ENCODE data around the gene RPEL1. TPM values are rescaled to one million over a fixed set of nuclear protein-coding genes. Genes with fewer than 3 reads are reported as not detected.

Gene RPEL1
- polyA plus RNA-seq, 1 donor from 2014 or later: not detected

DNA sequence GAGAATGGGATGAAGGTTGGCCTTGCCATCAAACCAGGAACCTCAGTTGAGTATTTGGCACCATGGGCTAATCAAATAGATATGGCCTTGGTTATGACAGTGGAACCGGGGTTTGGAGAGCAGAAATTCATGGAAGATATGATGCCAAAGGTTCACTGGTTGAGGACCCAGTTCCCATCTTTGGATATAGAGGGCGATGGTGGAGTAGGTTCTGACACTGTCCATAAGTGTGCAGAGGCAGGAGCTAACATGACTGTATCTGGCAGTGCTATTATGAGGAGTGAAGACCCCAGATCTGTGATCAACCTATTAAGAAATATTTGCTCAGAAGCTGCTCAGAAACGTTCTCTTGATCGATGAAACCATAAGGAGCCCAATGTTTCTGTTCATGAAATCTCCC, 637 bp downstream of the RPEL1 start:
- Histone ChIP-seq H3K79me2 (replicated peaks; ENCODE audit: insufficient read depth, low read length) (no peaks in the 10 kb centered on the region), H3K27ac (ENCODE audit: low read length) (no peak overlapping the region), H3K9me3 (ENCODE audit: low read length) (no peaks in the 10 kb centered on the region), H3K4me2 (ENCODE audit: low read length) (no peak overlapping the region), H3F3A (ENCODE audit: insufficient read depth, low read length, poor library complexity, severe bottlenecking) (no peaks in the 10 kb centered on the region), H3K9me2 (ENCODE audit: insufficient read depth, low read length) (no peaks in the 10 kb centered on the region), H3K27me3 (ENCODE audit: insufficient read depth, low read depth, low read length) (no peaks in the 10 kb centered on the region), H3K9ac (ENCODE audit: low read length) (no peak overlapping the region), H4K20me1 (ENCODE audit: insufficient read depth) (no peaks in the 10 kb centered on the region), H3K4me3 (ENCODE audit: low read length) (no peak overlapping the region), H2AFZ (ENCODE audit: low read depth, low read length) (no peak overlapping the region), H3K36me3 (ENCODE audit: insufficient read depth, low read length) (no peaks in the 10 kb centered on the region)
- TF ChIP-seq EP300 (conservative IDR thresholded peaks at IDR 0.05; ENCODE audit: poor library complexity, severe bottlenecking): no peak
- TF ChIP-seq MXI1 (conservative IDR thresholded peaks at IDR 0.05; ENCODE audit: poor library complexity, severe bottlenecking): no peak
- no peak for TF ChIP-seq SMC3 (conservative IDR thresholded peaks at IDR 0.05; ENCODE audit: poor library complexity)
- TF ChIP-seq, protein P1, sequence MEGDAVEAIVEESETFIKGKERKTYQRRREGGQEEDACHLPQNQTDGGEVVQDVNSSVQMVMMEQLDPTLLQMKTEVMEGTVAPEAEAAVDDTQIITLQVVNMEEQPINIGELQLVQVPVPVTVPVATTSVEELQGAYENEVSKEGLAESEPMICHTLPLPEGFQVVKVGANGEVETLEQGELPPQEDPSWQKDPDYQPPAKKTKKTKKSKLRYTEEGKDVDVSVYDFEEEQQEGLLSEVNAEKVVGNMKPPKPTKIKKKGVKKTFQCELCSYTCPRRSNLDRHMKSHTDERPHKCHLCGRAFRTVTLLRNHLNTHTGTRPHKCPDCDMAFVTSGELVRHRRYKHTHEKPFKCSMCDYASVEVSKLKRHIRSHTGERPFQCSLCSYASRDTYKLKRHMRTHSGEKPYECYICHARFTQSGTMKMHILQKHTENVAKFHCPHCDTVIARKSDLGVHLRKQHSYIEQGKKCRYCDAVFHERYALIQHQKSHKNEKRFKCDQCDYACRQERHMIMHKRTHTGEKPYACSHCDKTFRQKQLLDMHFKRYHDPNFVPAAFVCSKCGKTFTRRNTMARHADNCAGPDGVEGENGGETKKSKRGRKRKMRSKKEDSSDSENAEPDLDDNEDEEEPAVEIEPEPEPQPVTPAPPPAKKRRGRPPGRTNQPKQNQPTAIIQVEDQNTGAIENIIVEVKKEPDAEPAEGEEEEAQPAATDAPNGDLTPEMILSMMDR (IDR thresholded peaks at IDR 0.05; ENCODE audit: poor library complexity, severe bottlenecking): no peak
- no peak for TF ChIP-seq TAF1 (IDR thresholded peaks at IDR 0.05; ENCODE audit: low read depth)
- TF ChIP-seq RAD21 (conservative IDR thresholded peaks at IDR 0.05): no peak
- TF ChIP-seq, protein P2, sequence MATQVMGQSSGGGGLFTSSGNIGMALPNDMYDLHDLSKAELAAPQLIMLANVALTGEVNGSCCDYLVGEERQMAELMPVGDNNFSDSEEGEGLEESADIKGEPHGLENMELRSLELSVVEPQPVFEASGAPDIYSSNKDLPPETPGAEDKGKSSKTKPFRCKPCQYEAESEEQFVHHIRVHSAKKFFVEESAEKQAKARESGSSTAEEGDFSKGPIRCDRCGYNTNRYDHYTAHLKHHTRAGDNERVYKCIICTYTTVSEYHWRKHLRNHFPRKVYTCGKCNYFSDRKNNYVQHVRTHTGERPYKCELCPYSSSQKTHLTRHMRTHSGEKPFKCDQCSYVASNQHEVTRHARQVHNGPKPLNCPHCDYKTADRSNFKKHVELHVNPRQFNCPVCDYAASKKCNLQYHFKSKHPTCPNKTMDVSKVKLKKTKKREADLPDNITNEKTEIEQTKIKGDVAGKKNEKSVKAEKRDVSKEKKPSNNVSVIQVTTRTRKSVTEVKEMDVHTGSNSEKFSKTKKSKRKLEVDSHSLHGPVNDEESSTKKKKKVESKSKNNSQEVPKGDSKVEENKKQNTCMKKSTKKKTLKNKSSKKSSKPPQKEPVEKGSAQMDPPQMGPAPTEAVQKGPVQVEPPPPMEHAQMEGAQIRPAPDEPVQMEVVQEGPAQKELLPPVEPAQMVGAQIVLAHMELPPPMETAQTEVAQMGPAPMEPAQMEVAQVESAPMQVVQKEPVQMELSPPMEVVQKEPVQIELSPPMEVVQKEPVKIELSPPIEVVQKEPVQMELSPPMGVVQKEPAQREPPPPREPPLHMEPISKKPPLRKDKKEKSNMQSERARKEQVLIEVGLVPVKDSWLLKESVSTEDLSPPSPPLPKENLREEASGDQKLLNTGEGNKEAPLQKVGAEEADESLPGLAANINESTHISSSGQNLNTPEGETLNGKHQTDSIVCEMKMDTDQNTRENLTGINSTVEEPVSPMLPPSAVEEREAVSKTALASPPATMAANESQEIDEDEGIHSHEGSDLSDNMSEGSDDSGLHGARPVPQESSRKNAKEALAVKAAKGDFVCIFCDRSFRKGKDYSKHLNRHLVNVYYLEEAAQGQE (IDR thresholded peaks at IDR 0.05; ENCODE audit: borderline replicate concordance): no peak
- no peak for TF ChIP-seq POLR2AphosphoS5 (IDR thresholded peaks at IDR 0.05)
- TF ChIP-seq EZH2 (IDR thresholded peaks at IDR 0.05; ENCODE audit: borderline replicate concordance, insufficient read depth, low read length, poor library complexity, severe bottlenecking): no peak

DNA sequence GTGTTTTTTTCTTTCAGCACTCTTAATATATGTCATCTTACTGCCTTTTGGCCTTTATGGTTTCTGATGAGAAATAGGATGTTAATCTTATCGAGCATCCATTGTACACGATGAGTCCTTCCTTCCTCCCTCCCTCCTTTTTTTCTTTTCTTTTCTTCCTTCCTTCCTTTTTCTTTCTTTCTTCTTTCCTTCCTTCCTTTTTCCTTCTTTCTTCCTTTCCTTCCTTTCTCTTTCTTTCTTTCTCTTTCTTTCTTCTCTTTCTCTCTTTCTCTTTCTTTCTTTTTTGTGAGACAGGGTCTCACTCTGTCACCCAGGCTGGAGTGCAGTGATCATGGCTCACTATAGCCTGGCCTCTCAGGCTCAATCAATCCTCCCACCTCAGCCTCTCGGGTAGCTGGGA, 8.4 kb downstream of the RPEL1 start:
- H3K4me3 ChIP-seq (ENCODE audit: low read length): no peak overlapping the region
- TF ChIP-seq RAD21 (conservative IDR thresholded peaks at IDR 0.05): no peak
- TF ChIP-seq POLR2AphosphoS5 (IDR thresholded peaks at IDR 0.05): no peak
- TF ChIP-seq, protein P1 (IDR thresholded peaks at IDR 0.05; ENCODE audit: poor library complexity, severe bottlenecking): no peak
- TF ChIP-seq TAF1 (IDR thresholded peaks at IDR 0.05; ENCODE audit: low read depth): no peak
- no peak for TF ChIP-seq SMC3 (conservative IDR thresholded peaks at IDR 0.05; ENCODE audit: poor library complexity)
- no peak for TF ChIP-seq EZH2 (IDR thresholded peaks at IDR 0.05; ENCODE audit: borderline replicate concordance, insufficient read depth, low read length, poor library complexity, severe bottlenecking)
- TF ChIP-seq, protein P2 (IDR thresholded peaks at IDR 0.05; ENCODE audit: borderline replicate concordance): no peak
- no peak for TF ChIP-seq MXI1 (conservative IDR thresholded peaks at IDR 0.05; ENCODE audit: poor library complexity, severe bottlenecking)
- no peak for TF ChIP-seq EP300 (conservative IDR thresholded peaks at IDR 0.05; ENCODE audit: poor library complexity, severe bottlenecking)
- H3K27me3 ChIP-seq (ENCODE audit: insufficient read depth, low read depth, low read length): no peaks in the 10 kb centered on the region
- H4K20me1 ChIP-seq (ENCODE audit: insufficient read depth): no peaks in the 10 kb centered on the region
- no peaks in the 10 kb centered on the region for H3K9me2 ChIP-seq (ENCODE audit: insufficient read depth, low read length)
- no peaks in the 10 kb centered on the region for H3K79me2 ChIP-seq (replicated peaks; ENCODE audit: insufficient read depth, low read length)
- H3K36me3 ChIP-seq (ENCODE audit: insufficient read depth, low read length): no peaks in the 10 kb centered on the region
- H3K4me2 ChIP-seq (ENCODE audit: low read length): no peak overlapping the region
- no peak overlapping the region for H3K9ac ChIP-seq (ENCODE audit: low read length)
- H3K9me3 ChIP-seq (ENCODE audit: low read length): no peaks in the 10 kb centered on the region
- H2AFZ ChIP-seq (ENCODE audit: low read depth, low read length): no peak overlapping the region
- no peak overlapping the region for H3K27ac ChIP-seq (ENCODE audit: low read length)
- H3F3A ChIP-seq (ENCODE audit: insufficient read depth, low read length, poor library complexity, severe bottlenecking): no peaks in the 10 kb centered on the region
